Hindlimb muscle (tissue), 1 donor: Measurements from ENCODE around the gene SNRPB. TPM values are rescaled to one million over a fixed set of nuclear protein-coding genes. Genes with fewer than 3 reads are reported as not detected.
"Not testable (repeated sequence)": the region's sequence is repeated elsewhere in the genome, so short reads cannot be mapped to it uniquely, and the experiment has no call there.

Source experiments
- DNase-seq: peaks from one replicate; pipeline ENCODE4 v3.0.0-alpha.2; 2013
- polyA plus RNA-seq: library from polyadenylated mRNA; unstranded; fragments of 120-200 nt; gene quantifications from one replicate; pipeline ENCODE4 v1.2.1, GENCODE V29; 2013; ENCODE audit not compliant: insufficient read length

The SNRPB gene
- 94.4 TPM for polyA plus RNA-seq

GRCh38 chr20:2470423-2471193 is at the start of gene SNRPB:
TSS of gene SNRPB (minus strand) at chr20:2470789. CDS start at chr20:2470690, 99 bp downstream.
- peak; percentile 98 for DNase-seq

DNA sequence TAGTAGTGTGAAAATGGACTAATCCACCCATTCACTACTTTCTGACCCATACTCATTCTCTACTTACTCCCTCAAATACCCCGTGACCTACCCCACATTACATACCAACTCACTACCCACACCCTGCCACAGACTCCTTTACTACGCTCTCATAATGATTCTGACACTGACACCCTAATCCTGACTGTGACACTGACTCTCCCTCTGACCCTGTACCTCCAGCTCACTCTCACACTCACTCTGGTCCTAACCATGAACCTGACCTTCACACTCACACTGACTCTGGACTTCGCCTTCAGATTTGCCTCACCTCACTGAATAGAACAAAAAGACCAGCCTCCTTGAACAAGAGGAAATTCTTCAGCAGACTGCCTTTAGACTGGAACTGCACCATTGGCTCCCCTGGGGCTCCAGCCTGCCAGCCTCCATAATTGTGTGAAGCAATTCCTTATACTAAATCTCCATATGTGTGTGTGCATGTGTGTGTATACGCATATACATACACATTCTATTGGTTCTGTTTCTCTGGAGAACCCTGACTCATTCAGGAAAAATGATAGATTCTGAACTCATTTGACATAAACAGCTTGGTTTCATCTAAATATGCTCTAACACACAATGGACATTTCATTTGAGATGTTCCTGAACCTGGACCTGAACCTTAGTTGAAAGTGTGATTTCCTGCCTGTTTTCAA is 48.7 kb upstream of the SNRPB start:
- DNase-seq = no peak

DNA sequence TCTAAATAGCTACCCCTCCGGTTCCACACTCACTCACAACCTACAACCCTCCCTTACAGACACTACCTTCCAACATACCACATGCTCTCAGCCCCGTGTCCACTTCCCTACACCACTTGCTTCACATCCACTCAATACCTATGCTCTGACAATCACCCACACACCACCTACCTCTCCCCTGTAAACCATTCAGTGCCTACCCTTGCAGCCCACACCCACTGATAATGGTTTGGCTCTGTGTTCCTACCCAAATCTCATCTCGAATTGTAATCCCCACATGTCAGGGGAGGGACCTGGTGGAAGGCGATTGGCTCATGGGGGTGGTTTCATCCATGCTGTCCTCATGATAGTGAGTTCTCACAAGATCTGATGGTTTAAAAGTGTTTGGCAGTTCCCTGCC is 48.0 kb upstream of the SNRPB start:
- no peak for DNase-seq

GRCh38 chr20:2518096-2518495 is 47.5 kb upstream of the SNRPB start:
- DNase-seq = no peak

- no peak for DNase-seq
Observed at GRCh38 chr20:2516399-2516798, 45.8 kb upstream of the SNRPB start.

- no peak for DNase-seq
Observed at GRCh38 chr20:2515203-2515602, 44.6 kb upstream of the SNRPB start.

DNA sequence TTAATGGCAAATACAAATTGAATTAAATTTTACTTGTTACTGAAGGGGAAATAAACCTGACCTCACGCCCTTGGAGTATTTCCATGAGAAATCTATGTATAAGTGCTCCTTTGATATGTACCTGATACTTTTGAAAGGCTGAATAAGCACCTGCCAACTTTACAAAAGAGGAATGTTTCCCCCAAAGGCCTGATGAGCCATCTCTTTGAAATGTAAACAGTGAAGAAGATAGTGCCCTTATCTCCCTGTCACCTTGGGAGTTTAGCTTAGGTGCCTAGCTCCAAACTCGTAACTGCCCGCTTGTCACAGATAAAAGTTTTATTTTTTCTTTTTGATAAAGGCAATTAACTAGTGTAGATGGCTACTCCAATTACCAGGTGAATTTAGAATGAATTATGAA is 39.2 kb upstream of the SNRPB start:
- no peak for DNase-seq

- DNase-seq = no peak
Observed at GRCh38 chr20:2509468-2509781, 38.8 kb upstream of the SNRPB start.

GRCh38 chr20:2508631-2509467 is 38.3 kb upstream of the SNRPB start, which contains the start of gene ZNF343:
TSS of gene ZNF343 (minus strand) at chr20:2508915. CDS start at chr20:2493895, 15,020 bp downstream.
- peak; percentile 89 for DNase-seq

DNA sequence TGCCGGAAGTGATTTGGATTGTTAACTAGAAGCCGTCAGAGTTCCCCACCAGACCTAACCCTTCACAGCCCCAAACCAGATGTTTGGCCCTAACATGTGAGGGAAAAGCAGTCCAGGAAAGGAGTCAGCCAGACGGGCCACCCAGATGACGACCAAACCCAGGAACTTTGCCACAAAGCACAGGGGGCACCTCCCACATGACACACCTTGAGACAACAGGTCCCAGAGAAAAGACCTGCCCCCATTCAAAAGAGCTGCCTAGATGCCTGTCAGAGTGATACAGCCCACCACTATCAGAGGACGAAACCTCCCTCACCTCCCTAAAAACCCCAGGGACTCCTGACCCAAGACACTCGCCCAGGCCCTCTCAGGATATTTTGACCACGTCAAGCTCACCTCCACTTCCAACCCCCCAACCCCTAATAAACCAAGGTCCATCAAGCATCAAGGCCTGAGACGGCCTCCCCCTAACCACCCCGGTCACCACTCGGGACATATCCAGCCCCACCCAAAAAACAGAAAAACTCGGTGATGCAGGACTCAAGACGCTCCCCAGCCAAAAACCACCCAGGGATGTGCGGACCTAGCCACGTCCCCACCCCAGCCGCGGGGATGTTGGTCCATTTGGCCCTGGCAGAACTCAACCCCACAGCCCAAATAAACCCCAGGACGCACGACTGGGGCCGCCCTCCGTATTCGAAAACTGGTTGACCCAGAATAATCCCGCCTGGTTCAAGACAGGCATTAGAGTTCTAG is 37.5 kb upstream of the SNRPB start:
- DNase-seq = peak; percentile 8

DNA sequence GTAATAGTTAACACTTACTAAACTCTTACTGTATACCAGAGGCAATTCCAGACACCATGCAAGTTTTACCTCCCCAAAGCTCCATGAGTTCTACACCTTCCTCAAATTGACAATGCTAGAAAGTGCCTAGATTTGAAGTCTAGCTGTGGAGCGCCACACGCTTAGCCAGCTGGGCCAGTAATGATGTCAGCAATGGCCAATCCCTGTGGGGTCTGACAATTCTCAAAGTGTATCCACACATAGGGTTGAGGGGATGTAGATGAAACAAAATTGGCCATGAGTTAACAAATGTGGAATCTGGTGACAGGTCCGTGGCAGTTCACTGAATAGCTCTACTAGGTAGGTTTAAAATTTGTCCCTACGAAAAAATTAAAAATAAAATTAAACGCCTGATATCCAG is 36.9 kb upstream of the SNRPB start:
- DNase-seq = no peak

GRCh38 chr20:2506426-2506825 is 35.8 kb upstream of the SNRPB start:
- not testable (repeated sequence) for DNase-seq

GRCh38 chr20:2504803-2505202 is 34.2 kb upstream of the SNRPB start:
- not testable (repeated sequence) for DNase-seq

DNA sequence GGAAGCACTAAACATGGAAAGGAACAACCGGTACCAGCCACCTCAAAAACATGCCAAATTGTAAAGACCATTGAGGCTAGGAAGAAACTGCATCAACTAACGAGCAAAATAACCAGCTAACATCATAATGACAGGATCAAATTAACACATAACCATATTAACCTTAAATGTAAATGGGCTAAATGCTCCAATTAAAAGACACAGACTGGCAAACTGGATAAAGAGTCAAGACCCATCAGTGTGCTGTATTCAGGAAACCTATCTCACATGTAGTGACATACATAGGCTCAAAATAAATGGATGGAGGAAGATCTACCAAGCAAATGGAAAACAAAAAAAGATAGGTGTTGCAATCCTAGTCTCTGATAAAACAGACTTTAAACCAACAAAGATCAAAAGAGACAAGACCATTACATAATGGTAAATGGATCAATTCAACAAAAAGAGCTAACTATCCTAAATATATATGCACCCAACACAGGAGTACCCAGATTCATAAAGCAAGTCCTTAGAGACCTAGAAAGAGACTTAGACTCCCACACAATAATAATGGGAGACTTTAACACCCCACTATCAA is 32.3 kb upstream of the SNRPB start:
- DNase-seq = not testable (repeated sequence)

DNA sequence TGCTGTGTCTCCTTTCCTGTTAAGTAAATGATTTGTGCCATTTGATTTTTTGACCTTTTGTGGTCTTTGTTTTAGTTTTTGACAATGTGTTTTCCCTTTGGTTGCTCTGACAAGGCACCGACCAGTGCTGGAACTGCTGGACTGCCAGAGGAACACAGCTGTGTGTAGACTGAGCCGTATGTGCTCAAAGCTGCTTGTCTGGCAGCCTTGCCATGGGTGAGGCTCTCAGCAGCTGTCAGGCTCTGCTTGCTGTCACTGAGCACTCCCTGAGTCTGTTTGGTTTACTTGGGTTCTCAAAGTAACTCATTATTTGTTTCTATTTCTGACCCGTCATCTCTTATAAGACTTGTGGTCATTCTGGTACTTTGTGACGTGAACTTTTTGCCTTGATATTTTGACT is 15.1 kb upstream of the SNRPB start:
- peak; percentile 19 for DNase-seq

DNA sequence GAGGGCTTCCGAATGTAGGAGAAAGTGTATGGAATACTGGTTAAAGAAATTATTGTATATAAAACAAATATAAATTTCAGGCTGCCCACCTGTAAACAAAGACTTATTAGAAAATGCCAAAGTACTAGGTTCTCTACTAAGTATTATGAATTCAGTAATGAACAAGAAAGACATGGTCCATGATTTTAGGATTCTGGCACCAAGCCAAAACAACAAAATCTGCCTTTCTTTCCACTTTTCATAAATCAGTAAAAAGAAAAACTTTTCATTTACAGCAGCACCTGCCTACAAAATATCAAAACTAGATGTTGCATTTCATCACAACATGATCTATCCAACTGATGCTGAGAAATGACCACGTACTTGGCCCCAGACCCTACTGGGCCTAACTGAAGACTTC is 14.5 kb upstream of the SNRPB start:
- no peak for DNase-seq

GRCh38 chr20:2483504-2483903 is 12.9 kb upstream of the SNRPB start:
- no peak for DNase-seq

- no peak for DNase-seq
Observed at GRCh38 chr20:2480381-2480780, 9.8 kb upstream of the SNRPB start.

- no peak for DNase-seq
Observed at GRCh38 chr20:2476742-2477615, 6.4 kb upstream of the SNRPB start.

DNA sequence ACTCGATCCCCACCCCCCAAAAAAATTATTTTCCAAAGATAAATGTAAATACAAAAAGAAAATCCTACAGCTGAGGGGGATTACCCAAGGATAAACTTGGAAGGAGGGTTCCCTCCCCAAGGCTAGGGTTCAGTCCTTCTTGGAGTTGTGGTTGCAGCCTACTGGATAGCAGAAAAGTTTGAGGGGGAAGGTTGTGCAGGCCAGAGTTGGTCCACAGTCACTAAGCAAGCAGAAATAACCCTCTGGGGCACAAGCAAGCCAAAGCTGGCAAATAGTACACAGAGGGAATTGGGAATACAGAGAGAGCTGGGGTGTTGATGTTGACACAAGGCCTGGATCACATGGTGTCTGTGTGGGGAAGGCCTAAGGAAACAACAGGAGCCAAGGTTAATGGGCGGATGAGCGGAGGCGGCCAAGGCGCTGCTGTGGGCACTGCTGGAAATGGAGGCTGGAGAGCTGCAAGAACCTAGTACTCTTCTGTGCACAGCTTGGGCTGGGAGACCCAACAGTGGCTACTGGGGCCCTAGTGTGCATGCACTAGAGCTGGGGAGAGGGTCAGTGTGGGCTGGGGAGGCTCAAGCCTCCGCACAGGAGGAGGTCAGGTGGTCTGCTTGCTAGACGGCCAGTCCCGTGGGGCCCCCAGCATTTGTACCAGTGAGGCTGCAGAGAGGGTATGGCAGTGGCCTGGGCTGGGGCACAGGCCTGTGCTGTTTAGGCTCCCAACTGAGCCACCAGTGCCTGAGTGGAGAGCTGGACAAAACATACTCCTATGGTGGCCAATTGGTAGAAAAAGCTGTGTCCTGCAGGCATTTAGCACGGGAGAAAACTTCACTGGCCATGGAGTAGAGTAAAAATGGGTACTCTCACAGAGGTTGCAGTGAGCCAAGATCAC is 5.5 kb upstream of the SNRPB start:
- DNase-seq = no peak
